22Rv1 (cell line): Measurements from ENCODE around the gene SETBP1.

Source experiments
- CTCF ChIP-seq: fragments of 450-650 bp; IDR thresholded peaks from 2 replicates; pipeline ENCODE4 v1.5.1; 2017; ENCODE audit warnings: mild to moderate bottlenecking
- ZFX ChIP-seq: fragments of 450-650 bp; IDR thresholded peaks from 2 replicates; pipeline ENCODE4 v1.6.1; 2017; ENCODE audit warnings: antibody characterized with exemption, borderline replicate concordance

DNA sequence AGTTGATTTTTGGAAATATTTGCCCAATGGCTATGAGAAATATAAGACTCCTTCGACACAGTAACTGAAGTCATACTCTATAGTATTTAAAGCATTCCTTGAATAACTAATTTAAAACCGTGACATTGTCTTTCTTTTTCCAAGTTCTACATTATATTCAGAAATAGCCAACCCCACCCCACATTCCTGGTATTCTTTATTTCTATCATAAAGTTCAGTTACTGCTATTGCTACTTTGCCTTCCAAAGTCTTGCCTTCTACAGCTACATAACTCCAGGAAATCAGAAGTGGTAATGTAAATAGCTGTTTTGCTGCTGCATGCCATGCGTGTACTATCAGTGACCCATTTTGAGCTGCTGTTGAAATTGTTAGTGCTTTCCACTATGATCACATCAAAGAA, 45.1 kb upstream of the SETBP1 start:
- TF ChIP-seq CTCF (no peak), ZFX (no peak)
